KMS-11 (cell line): ENCODE measurements around the gene CPSF6.

ENCODE experiments used
- H2AFZ ChIP-seq: fragments of 200-600 bp; sonication (generic); 2 replicates; pipeline ENCODE4 v1.6.1; 2016; ENCODE audit warnings: antibody characterized with exemption, mixed run types, low read depth
- H3K27ac ChIP-seq: fragments of 200-600 bp; sonication (generic); 2 replicates; pipeline ENCODE4 v1.6.1; 2016; ENCODE audit warnings: mild to moderate bottlenecking, mixed run types
- H3K27me3 ChIP-seq: fragments of 200-600 bp; sonication (generic); 2 replicates; pipeline ENCODE4 v1.6.1; 2017; ENCODE audit warnings: mild to moderate bottlenecking, low read depth, mixed run types, moderate library complexity; ENCODE audit not compliant: insufficient read depth
- H3K36me3 ChIP-seq: fragments of 200-600 bp; sonication (generic); 2 replicates; pipeline ENCODE4 v1.6.1; 2017; ENCODE audit warnings: mild to moderate bottlenecking, mixed run types; ENCODE audit not compliant: insufficient read depth
- H3K4me1 ChIP-seq: fragments of 200-600 bp; sonication (generic); 2 replicates; pipeline ENCODE4 v1.6.1; 2016; ENCODE audit warnings: mild to moderate bottlenecking, low read depth, mixed run types; ENCODE audit not compliant: poor library complexity, severe bottlenecking
- H3K4me2 ChIP-seq: fragments of 200-600 bp; sonication (generic); 2 replicates; pipeline ENCODE4 v1.7.0; 2016; ENCODE audit warnings: mild to moderate bottlenecking, mixed run types
- H3K4me3 ChIP-seq: fragments of 200-600 bp; sonication (generic); IDR thresholded peaks from 2 replicates; pipeline ENCODE4 v1.6.1; 2017; ENCODE audit warnings: low read depth, low read length, mixed read lengths; ENCODE audit not compliant: insufficient read depth
- H3K79me2 ChIP-seq: fragments of 200-600 bp; sonication (generic); 2 replicates; pipeline ENCODE4 v1.6.1; 2016; ENCODE audit warnings: low read depth, mixed run types; ENCODE audit not compliant: insufficient read depth
- H3K9ac ChIP-seq: fragments of 200-600 bp; sonication (generic); 2 replicates; pipeline ENCODE4 v1.6.1; 2016; ENCODE audit warnings: mild to moderate bottlenecking, mixed run types
- H4K20me1 ChIP-seq: fragments of 200-600 bp; sonication (generic); 2 replicates; pipeline ENCODE4 v1.6.1; 2016; ENCODE audit warnings: mild to moderate bottlenecking, mixed run types; ENCODE audit not compliant: insufficient read depth
- TF ChIP-seq, protein P1 (sequence below): fragments of 200-600 bp; sonication (generic); conservative IDR thresholded peaks from 2 replicates; pipeline ENCODE4 v1.6.1; 2017; ENCODE audit warnings: low read depth, mild to moderate bottlenecking, antibody characterized with exemption, low read length, moderate library complexity, mixed read lengths

Gene CPSF6

DNA sequence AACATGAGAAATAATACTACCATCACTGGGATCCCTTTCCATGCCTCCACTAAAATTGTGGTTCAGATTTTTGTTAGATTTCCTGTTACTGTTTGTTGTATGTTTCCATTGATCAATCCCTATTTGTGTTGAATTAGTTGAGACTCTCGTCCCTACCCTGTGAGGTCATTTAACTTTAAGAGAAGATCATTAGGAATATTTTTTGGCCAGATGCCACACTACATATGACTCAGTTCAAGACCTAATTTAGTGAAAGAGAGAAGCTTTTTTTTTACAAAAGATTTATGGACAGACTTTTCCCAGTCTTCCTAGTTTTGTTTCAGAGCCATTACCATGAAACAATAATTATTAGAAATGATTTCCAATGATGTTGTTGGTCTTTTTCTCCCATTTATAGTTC is 35.5 kb downstream of the CPSF6 start:
- Histone ChIP-seq H3K4me2 (no peak overlapping the region), H3K9ac (no peak overlapping the region), H3K36me3 (no peaks in the 10 kb centered on the region), H3K79me2 (no peaks in the 10 kb centered on the region), H4K20me1 (no peaks in the 10 kb centered on the region), H2AFZ (no peak overlapping the region), H3K27me3 (no peaks in the 10 kb centered on the region), H3K4me3 (no peak overlapping the region), H3K4me1 (peaks cover 5% of the 10 kb centered on the region), H3K27ac (no peak overlapping the region)
- TF ChIP-seq, protein P1, sequence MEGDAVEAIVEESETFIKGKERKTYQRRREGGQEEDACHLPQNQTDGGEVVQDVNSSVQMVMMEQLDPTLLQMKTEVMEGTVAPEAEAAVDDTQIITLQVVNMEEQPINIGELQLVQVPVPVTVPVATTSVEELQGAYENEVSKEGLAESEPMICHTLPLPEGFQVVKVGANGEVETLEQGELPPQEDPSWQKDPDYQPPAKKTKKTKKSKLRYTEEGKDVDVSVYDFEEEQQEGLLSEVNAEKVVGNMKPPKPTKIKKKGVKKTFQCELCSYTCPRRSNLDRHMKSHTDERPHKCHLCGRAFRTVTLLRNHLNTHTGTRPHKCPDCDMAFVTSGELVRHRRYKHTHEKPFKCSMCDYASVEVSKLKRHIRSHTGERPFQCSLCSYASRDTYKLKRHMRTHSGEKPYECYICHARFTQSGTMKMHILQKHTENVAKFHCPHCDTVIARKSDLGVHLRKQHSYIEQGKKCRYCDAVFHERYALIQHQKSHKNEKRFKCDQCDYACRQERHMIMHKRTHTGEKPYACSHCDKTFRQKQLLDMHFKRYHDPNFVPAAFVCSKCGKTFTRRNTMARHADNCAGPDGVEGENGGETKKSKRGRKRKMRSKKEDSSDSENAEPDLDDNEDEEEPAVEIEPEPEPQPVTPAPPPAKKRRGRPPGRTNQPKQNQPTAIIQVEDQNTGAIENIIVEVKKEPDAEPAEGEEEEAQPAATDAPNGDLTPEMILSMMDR: no peak

GRCh38 chr12:69275471-69275891 is 36.1 kb downstream of the CPSF6 start:
- no peaks in the 10 kb centered on the region for H3K79me2 ChIP-seq
- no peak overlapping the region for H3K4me2 ChIP-seq
- no peak overlapping the region for H3K4me3 ChIP-seq
- no peaks in the 10 kb centered on the region for H3K36me3 ChIP-seq
- H3K4me1 ChIP-seq: peaks cover 5% of the 10 kb centered on the region
- TF ChIP-seq, protein P1: no peak
- H3K9ac ChIP-seq: no peak overlapping the region
- H3K27me3 ChIP-seq: no peaks in the 10 kb centered on the region
- H3K27ac ChIP-seq: no peak overlapping the region
- no peak overlapping the region for H2AFZ ChIP-seq
- H4K20me1 ChIP-seq: no peaks in the 10 kb centered on the region

GRCh38 chr12:69278814-69279782 is 39.7 kb downstream of the CPSF6 start:
- Histone ChIP-seq H3K4me2 (no peak overlapping the region), H3K27ac (no peak overlapping the region), H4K20me1 (no peaks in the 10 kb centered on the region), H3K79me2 (no peaks in the 10 kb centered on the region), H3K9ac (no peak overlapping the region), H3K27me3 (no peaks in the 10 kb centered on the region), H3K4me3 (no peak overlapping the region), H2AFZ (no peak overlapping the region), H3K4me1 (peaks cover 5% of the 10 kb centered on the region), H3K36me3 (no peaks in the 10 kb centered on the region)
- TF ChIP-seq, protein P1: no peak

DNA sequence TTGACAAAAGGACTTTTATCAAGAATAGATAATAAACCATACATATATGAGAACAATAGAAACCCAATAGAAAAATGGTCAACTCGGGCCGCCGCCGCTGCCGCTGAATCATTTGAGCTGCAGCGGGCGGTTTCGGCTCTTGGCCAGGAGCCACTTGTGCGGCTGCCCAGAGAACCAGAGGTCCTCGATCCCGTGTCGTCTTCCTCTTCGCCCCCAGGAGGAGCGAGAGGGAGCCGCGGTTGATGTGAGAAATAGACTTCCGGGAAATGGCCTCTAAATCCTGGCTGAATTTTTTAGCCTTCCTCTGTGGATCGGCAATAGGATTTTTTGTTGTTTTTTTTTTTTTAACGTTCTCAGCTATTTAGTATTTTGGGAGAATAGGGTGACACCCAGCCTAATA is 44.8 kb downstream of the CPSF6 start:
- no peak overlapping the region for H3K27ac ChIP-seq
- H3K4me2 ChIP-seq: no peak overlapping the region
- H3K4me3 ChIP-seq: no peak overlapping the region
- no peaks in the 10 kb centered on the region for H4K20me1 ChIP-seq
- no peak overlapping the region for H2AFZ ChIP-seq
- no peak overlapping the region for H3K9ac ChIP-seq
- no peaks in the 10 kb centered on the region for H3K79me2 ChIP-seq
- H3K27me3 ChIP-seq: no peaks in the 10 kb centered on the region
- no peaks in the 10 kb centered on the region for H3K4me1 ChIP-seq
- no peaks in the 10 kb centered on the region for H3K36me3 ChIP-seq
- TF ChIP-seq, protein P1: no peak
